WTC11 (cell line): Measurements from ENCODE around the gene P4HB.

Experiments
- CBFB ChIP-seq: sonication (generic); formaldehyde crosslinking; IDR thresholded peaks from 2 replicates; pipeline ENCODE4 v1.8.1; 2022; ENCODE audit warnings: mild to moderate bottlenecking, low read depth, missing genetic modification reagents
- CTCF ChIP-seq: fragments of 200-600 bp; IDR thresholded peaks from 2 replicates; pipeline ENCODE4 v1.8.0; 2022; ENCODE audit warnings: antibody characterized with exemption
- JUN ChIP-seq: sonication (generic); formaldehyde crosslinking; IDR thresholded peaks from 2 replicates; pipeline ENCODE4 v1.8.0; 2023; ENCODE audit warnings: mild to moderate bottlenecking, missing genetic modification reagents
- NR1H2 ChIP-seq: sonication (generic); formaldehyde crosslinking; IDR thresholded peaks from 2 replicates; pipeline ENCODE4 v1.9.0; 2021; ENCODE audit warnings: mild to moderate bottlenecking, moderate library complexity, missing genetic modification reagents
- TF ChIP-seq, protein P1 (sequence below): sonication (generic); formaldehyde crosslinking; IDR thresholded peaks from 2 replicates; pipeline ENCODE4 v1.8.0; 2022; ENCODE audit warnings: mild to moderate bottlenecking, missing genetic modification reagents
- TF ChIP-seq, protein P2 (sequence below): sonication (generic); formaldehyde crosslinking; IDR thresholded peaks from 2 replicates; pipeline ENCODE4 v1.8.1; 2022; ENCODE audit warnings: missing genetic modification reagents, borderline replicate concordance

- TF ChIP-seq NR1H2 (CRISPR knock-in tag): no peak
- TF ChIP-seq CTCF: no peak
- TF ChIP-seq, protein P1, sequence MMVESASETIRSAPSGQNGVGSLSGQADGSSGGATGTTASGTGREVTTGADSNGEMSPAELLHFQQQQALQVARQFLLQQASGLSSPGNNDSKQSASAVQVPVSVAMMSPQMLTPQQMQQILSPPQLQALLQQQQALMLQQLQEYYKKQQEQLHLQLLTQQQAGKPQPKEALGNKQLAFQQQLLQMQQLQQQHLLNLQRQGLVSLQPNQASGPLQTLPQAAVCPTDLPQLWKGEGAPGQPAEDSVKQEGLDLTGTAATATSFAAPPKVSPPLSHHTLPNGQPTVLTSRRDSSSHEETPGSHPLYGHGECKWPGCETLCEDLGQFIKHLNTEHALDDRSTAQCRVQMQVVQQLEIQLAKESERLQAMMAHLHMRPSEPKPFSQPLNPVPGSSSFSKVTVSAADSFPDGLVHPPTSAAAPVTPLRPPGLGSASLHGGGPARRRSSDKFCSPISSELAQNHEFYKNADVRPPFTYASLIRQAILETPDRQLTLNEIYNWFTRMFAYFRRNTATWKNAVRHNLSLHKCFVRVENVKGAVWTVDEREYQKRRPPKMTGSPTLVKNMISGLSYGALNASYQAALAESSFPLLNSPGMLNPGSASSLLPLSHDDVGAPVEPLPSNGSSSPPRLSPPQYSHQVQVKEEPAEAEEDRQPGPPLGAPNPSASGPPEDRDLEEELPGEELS: no peak
- TF ChIP-seq JUN: no peak
- TF ChIP-seq CBFB (CRISPR knock-in tag): no peak
- TF ChIP-seq, protein P2, sequence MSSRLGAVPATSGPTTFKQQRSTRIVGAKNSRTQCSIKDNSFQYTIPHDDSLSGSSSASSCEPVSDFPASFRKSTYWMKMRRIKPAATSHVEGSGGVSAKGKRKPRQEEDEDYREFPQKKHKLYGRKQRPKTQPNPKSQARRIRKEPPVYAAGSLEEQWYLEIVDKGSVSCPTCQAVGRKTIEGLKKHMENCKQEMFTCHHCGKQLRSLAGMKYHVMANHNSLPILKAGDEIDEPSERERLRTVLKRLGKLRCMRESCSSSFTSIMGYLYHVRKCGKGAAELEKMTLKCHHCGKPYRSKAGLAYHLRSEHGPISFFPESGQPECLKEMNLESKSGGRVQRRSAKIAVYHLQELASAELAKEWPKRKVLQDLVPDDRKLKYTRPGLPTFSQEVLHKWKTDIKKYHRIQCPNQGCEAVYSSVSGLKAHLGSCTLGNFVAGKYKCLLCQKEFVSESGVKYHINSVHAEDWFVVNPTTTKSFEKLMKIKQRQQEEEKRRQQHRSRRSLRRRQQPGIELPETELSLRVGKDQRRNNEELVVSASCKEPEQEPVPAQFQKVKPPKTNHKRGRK (CRISPR knock-in tag): no peak
Measured at GRCh38 chr17:81810476-81810875, 49.9 kb downstream of the P4HB start.
